NB4 (cell line): ENCODE measurements around the gene ADCK1.
"Not testable (repeated sequence)": the region's sequence is repeated elsewhere in the genome, so short reads cannot be mapped to it uniquely, and the experiment has no call there.

Experiments
- DNase-seq: peaks from one replicate; pipeline ENCODE4 v3.0.0; 2010; ENCODE audit warnings: low read depth
- H3K4me3 ChIP-seq: one replicate; pipeline ENCODE4 v1.5.1; 2011; ENCODE audit warnings: mild to moderate bottlenecking, low read depth, low read length, moderate library complexity
- CTCF ChIP-seq: IDR thresholded peaks from one replicate; pipeline ENCODE4 v1.5.1; 2012; ENCODE audit warnings: low read depth, low read length
- MAX ChIP-seq: IDR thresholded peaks from 2 replicates; pipeline ENCODE4 v1.6.1; 2011; ENCODE audit warnings: low read depth, low read length
- MYC ChIP-seq: IDR thresholded peaks from 2 replicates; pipeline ENCODE4 v1.6.1; 2011; ENCODE audit warnings: low read depth, low read length
- POLR2A ChIP-seq: IDR thresholded peaks from 2 replicates; pipeline ENCODE4 v1.6.1; 2011; ENCODE audit warnings: mild to moderate bottlenecking; ENCODE audit not compliant: insufficient read length; ENCODE audit errors: extremely low read depth

ADCK1 gene

DNA sequence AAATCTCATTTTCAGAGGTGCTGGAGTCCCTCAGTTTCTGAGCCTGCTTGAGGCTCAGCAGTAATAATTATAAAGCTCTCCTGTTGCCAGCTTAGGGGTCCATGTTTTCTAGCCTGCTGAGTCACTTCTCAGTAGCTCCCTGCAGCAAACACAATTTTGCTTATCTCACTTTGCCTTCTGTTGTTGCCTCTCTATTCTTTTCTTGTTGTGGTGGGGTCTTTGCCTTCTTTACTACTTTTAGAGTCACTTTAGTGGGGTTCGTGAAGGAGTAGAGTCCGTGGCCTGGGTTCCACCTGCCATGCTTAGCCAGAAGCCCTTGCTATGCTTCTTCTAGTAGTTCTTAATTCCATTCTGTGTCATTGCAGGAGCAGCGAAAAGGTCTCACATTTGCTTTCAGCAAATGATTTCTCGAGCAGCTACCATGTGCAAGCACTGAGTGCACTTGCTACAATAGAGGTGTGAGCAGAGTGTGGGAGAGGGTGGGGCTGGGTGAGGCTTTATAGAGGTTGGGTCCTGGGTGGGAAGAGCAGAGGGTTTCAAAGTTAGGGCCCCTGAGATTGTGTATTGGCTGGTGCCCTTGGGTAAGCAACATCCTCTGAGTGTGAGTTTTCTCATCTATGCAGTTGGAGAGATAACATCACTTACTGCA lies 114.3 kb downstream of the ADCK1 start:
- DNase-seq = no peak
- H3K4me3 ChIP-seq = no peak overlapping the region
- TF ChIP-seq POLR2A (no peak), CTCF (no peak), MAX (no peak), MYC (no peak)

DNA sequence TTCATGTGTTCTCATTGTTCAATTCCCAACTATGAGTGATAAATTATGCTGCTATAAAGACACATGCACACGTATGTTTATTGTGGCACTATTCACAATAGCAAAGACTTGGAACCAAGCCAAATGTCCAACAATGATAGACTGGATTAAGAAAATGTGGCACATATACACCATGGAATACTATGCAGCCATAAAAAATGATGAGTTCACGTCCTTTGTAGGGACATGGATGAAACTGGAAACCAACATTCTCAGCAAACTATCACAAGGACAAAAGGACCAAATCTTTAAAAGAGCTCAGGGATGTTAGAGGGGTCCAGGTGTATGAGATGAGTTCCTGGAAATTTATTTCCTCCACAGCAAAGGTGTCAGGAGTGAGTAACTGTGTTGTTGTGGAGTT lies 115.5 kb downstream of the ADCK1 start:
- DNase-seq = not testable (repeated sequence)

DNA sequence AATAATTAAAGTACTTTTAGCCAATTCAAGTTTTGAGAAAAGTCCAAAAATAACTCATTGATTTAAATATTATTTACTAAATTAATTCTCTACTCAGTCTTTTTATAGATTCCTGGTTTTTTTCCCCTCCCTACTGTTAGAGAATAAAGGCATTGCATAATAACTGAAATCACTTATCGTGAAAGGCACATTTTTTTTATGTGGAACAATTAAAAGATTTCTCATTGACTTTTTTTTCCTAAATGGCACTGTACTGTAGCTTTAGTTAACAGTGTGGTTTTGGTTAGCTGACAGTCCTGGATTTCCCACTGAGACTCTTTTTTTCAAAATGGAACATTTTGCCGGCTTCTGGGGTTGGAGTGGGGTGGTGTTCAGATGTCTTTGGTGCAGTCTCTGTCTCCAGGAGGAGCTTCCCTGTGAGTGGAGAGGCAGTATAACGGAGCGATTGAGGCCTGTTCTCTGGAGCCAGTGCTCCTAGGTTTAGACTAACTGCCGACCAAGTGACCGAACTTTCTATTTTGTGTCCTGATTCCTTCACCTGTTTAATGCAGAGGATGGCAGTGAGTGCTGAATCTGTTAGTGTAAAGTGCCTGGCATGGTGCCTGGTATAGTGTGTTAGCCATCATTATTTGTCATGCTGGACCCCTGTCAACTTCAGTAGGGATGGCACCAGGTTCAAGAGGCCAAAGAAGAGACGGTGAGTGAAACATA lies 117.7 kb downstream of the ADCK1 start:
- TF ChIP-seq MYC (no peak), POLR2A (no peak), CTCF (no peak), MAX (no peak)
- no peak for DNase-seq
- no peak overlapping the region for H3K4me3 ChIP-seq

More for the DNA sequence above, 115.5 kb downstream of the ADCK1 start:
- not testable (repeated sequence) for H3K4me3 ChIP-seq

GRCh38 chr14:77918448-77918847 lies 118.5 kb downstream of the ADCK1 start:
- no peak overlapping the region for H3K4me3 ChIP-seq
- DNase-seq = no peak
- TF ChIP-seq CTCF (no peak), POLR2A (no peak), MAX (no peak), MYC (no peak)

GRCh38 chr14:77920312-77920711 lies 120.4 kb downstream of the ADCK1 start:
- H3K4me3 ChIP-seq = no peak overlapping the region
- no peak for DNase-seq
- TF ChIP-seq POLR2A (no peak), MAX (no peak), CTCF (no peak), MYC (no peak)

- TF ChIP-seq CTCF (no peak), MAX (no peak), POLR2A (no peak), MYC (no peak)
- no peak for DNase-seq
- no peak overlapping the region for H3K4me3 ChIP-seq
Measured at GRCh38 chr14:77921818-77922217, 121.9 kb downstream of the ADCK1 start.
